ENCODE measurements around the gene RNF214.

RNF214 gene

GRCh38 chr11:117189941-117190544 is 42.4 kb upstream of the RNF214 start:
- no peak for DNase-seq (ENCODE audit: insufficient read length)
- TF ChIP-seq POLR2AphosphoS5 (IDR thresholded peaks at IDR 0.05; ENCODE audit: low read depth, low read length) (no peak), POLR2A (IDR thresholded peaks at IDR 0.05; ENCODE audit: low read depth, low read length) (no peak), TAF1 (IDR thresholded peaks at IDR 0.05; ENCODE audit: borderline replicate concordance, low read depth, low read length) (no peak)
- FAIRE-seq: no peak

- no peak for DNase-seq (ENCODE audit: insufficient read length)
- FAIRE-seq: no peak
- no peak for TF ChIP-seq POLR2AphosphoS5 (IDR thresholded peaks at IDR 0.05; ENCODE audit: low read depth, low read length)
- TF ChIP-seq POLR2A (IDR thresholded peaks at IDR 0.05; ENCODE audit: low read depth, low read length): no peak
- TF ChIP-seq TAF1 (IDR thresholded peaks at IDR 0.05; ENCODE audit: borderline replicate concordance, low read depth, low read length): no peak
Observed at GRCh38 chr11:117191680-117192400, 40.6 kb upstream of the RNF214 start.

GRCh38 chr11:117192401-117192875 is 40.0 kb upstream of the RNF214 start:
- TF ChIP-seq TAF1 (IDR thresholded peaks at IDR 0.05; ENCODE audit: borderline replicate concordance, low read depth, low read length): no peak
- DNase-seq (ENCODE audit: insufficient read length): no peak
- FAIRE-seq: no peak

- DNase-seq (ENCODE audit: insufficient read length) (no peak), FAIRE-seq (no peak)
- TF ChIP-seq POLR2A (IDR thresholded peaks at IDR 0.05; ENCODE audit: low read depth, low read length): no peak
- no peak for TF ChIP-seq TAF1 (IDR thresholded peaks at IDR 0.05; ENCODE audit: borderline replicate concordance, low read depth, low read length)
- TF ChIP-seq POLR2AphosphoS5 (IDR thresholded peaks at IDR 0.05; ENCODE audit: low read depth, low read length): no peak
Observed at GRCh38 chr11:117193130-117194020, 39.1 kb upstream of the RNF214 start.

GRCh38 chr11:117194267-117194666 is 38.2 kb upstream of the RNF214 start:
- DNase-seq (ENCODE audit: insufficient read length): no peak
- TF ChIP-seq TAF1 (IDR thresholded peaks at IDR 0.05; ENCODE audit: borderline replicate concordance, low read depth, low read length): no peak
- TF ChIP-seq POLR2AphosphoS5 (IDR thresholded peaks at IDR 0.05; ENCODE audit: low read depth, low read length): no peak
- no peak for TF ChIP-seq POLR2A (IDR thresholded peaks at IDR 0.05; ENCODE audit: low read depth, low read length)
- no peak for FAIRE-seq

- FAIRE-seq (no peak), DNase-seq (ENCODE audit: insufficient read length) (no peak)
- TF ChIP-seq TAF1 (IDR thresholded peaks at IDR 0.05; ENCODE audit: borderline replicate concordance, low read depth, low read length) (no peak), POLR2AphosphoS5 (IDR thresholded peaks at IDR 0.05; ENCODE audit: low read depth, low read length) (no peak), POLR2A (IDR thresholded peaks at IDR 0.05; ENCODE audit: low read depth, low read length) (no peak)
Observed at GRCh38 chr11:117195258-117195657, 37.2 kb upstream of the RNF214 start.

GRCh38 chr11:117195761-117196160 is 36.7 kb upstream of the RNF214 start:
- FAIRE-seq (no peak), DNase-seq (ENCODE audit: insufficient read length) (no peak)
- TF ChIP-seq TAF1 (IDR thresholded peaks at IDR 0.05; ENCODE audit: borderline replicate concordance, low read depth, low read length): no peak
- TF ChIP-seq POLR2AphosphoS5 (IDR thresholded peaks at IDR 0.05; ENCODE audit: low read depth, low read length): no peak
- no peak for TF ChIP-seq POLR2A (IDR thresholded peaks at IDR 0.05; ENCODE audit: low read depth, low read length)

GRCh38 chr11:117197006-117197405 is 35.5 kb upstream of the RNF214 start:
- TF ChIP-seq POLR2A (IDR thresholded peaks at IDR 0.05; ENCODE audit: low read depth, low read length) (no peak), TAF1 (IDR thresholded peaks at IDR 0.05; ENCODE audit: borderline replicate concordance, low read depth, low read length) (no peak), POLR2AphosphoS5 (IDR thresholded peaks at IDR 0.05; ENCODE audit: low read depth, low read length) (no peak)
- FAIRE-seq (no peak), DNase-seq (ENCODE audit: insufficient read length) (no peak)

- TF ChIP-seq POLR2A (IDR thresholded peaks at IDR 0.05; ENCODE audit: low read depth, low read length): no peak
- no peak for TF ChIP-seq TAF1 (IDR thresholded peaks at IDR 0.05; ENCODE audit: borderline replicate concordance, low read depth, low read length)
- no peak for TF ChIP-seq POLR2AphosphoS5 (IDR thresholded peaks at IDR 0.05; ENCODE audit: low read depth, low read length)
Observed at GRCh38 chr11:117197516-117198456, 34.7 kb upstream of the RNF214 start.

GRCh38 chr11:117198613-117199012 is 33.9 kb upstream of the RNF214 start:
- no peak for DNase-seq (ENCODE audit: insufficient read length)
- no peak for FAIRE-seq
- no peak for TF ChIP-seq POLR2AphosphoS5 (IDR thresholded peaks at IDR 0.05; ENCODE audit: low read depth, low read length)
- TF ChIP-seq POLR2A (IDR thresholded peaks at IDR 0.05; ENCODE audit: low read depth, low read length): no peak
- no peak for TF ChIP-seq TAF1 (IDR thresholded peaks at IDR 0.05; ENCODE audit: borderline replicate concordance, low read depth, low read length)

More at GRCh38 chr11:117197516-117198456, 34.7 kb upstream of the RNF214 start:
- no peak for FAIRE-seq
- DNase-seq (ENCODE audit: insufficient read length): no peak
